PC-9 (cell line): Measurements from ENCODE around the gene DRAXIN.

Source experiments
- EZH2 ChIP-seq: fragments of 200-600 bp; sonication (generic); IDR thresholded peaks from 2 replicates; pipeline ENCODE4 v1.8.0; 2017; ENCODE audit warnings: antibody characterized with exemption, low read depth
- TF ChIP-seq, protein P1 (sequence below): fragments of 200-600 bp; sonication (generic); conservative IDR thresholded peaks from 2 replicates; pipeline ENCODE4 v1.6.1; 2017; ENCODE audit warnings: mixed run types, antibody characterized with exemption, mild to moderate bottlenecking, moderate library complexity

DNA sequence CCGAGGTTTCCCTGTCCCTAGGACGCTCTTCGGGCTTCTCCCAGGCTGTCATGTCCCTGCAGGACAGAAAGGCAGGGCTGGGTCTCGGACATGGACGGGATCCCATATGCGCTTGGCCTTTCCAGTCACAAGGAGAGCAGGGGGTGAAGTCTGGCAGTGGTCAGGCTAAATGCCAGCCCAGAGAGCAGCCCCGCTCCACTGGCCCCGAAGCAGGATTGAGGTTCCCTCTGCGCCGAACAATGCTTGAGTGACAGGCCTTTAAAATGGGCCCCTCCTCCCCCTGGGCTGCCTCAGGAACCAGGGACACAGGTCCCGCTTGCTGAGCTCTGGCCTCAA lies 12.7 kb downstream of the DRAXIN start:
- no peak for TF ChIP-seq EZH2
- TF ChIP-seq, protein P1, sequence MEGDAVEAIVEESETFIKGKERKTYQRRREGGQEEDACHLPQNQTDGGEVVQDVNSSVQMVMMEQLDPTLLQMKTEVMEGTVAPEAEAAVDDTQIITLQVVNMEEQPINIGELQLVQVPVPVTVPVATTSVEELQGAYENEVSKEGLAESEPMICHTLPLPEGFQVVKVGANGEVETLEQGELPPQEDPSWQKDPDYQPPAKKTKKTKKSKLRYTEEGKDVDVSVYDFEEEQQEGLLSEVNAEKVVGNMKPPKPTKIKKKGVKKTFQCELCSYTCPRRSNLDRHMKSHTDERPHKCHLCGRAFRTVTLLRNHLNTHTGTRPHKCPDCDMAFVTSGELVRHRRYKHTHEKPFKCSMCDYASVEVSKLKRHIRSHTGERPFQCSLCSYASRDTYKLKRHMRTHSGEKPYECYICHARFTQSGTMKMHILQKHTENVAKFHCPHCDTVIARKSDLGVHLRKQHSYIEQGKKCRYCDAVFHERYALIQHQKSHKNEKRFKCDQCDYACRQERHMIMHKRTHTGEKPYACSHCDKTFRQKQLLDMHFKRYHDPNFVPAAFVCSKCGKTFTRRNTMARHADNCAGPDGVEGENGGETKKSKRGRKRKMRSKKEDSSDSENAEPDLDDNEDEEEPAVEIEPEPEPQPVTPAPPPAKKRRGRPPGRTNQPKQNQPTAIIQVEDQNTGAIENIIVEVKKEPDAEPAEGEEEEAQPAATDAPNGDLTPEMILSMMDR: no peak
